Suprapubic skin (tissue), 3 donors: ENCODE measurements around the gene ASF1B.

Source experiments
- POLR2A ChIP-seq, 2 donors: fragments of 450-650 bp; IDR thresholded peaks; one replicate each; pipeline ENCODE4 v1.6.1; 2017; ENCODE audit warnings: antibody characterized with exemption in 2 of 2, mild to moderate bottlenecking in 2 of 2, moderate library complexity in 2 of 2
- TF ChIP-seq, protein P1 (sequence below), 2 donors: fragments of 200-600 bp in 1 of 2; fragments of 450-650 bp in 1 of 2; sonication (generic) in 1 of 2; IDR thresholded peaks; one replicate each; pipeline ENCODE4 v1.5.1; 2016 to 2019; ENCODE audit warnings: antibody characterized with exemption in 2 of 2, mild to moderate bottlenecking in 1 of 2, moderate library complexity in 1 of 2

DNA sequence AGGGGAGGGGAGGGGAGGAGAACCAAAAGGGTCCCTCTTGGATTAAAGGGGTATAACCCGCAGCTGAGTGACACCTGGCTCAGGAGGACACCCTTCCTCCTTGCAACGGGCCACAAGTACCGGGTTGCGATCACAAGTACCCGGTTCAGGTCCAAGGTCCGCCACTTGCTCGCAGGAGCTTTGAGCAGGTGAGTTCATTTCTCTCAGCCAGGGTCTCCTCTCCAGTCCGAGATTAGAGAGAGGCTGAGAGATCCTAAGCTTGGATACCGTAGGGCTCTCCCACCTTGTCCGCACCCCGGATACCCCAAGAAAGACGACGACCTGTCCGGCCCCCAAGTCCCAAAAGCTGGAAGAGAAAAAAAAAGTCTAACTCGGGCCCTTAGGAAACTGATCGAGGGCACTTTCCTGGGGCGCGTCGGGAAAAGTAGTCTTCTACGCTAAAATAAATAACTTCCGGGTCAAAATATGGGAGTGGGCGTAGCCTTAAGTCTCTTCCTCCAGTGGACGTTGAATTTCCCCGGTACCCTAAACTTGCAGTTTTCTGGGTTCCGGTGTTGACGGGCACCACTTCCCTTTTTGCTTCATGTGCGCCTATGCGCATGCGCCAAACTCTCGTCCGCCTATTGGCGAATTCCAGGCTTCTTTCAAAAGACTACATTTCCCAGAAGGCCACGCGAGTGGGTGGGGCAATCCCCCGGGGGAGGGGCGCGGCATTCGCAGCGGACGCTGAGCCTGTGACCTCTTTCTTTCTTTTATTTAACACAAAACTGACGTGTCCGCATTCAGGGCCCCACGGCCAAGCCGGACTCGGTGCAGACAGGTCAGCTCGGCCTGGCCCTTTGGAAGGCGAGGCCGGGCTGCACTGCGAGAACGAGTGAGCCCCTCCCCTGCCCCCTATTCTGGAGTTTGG is 55.2 kb downstream of the ASF1B start:
- TF ChIP-seq, protein P1, sequence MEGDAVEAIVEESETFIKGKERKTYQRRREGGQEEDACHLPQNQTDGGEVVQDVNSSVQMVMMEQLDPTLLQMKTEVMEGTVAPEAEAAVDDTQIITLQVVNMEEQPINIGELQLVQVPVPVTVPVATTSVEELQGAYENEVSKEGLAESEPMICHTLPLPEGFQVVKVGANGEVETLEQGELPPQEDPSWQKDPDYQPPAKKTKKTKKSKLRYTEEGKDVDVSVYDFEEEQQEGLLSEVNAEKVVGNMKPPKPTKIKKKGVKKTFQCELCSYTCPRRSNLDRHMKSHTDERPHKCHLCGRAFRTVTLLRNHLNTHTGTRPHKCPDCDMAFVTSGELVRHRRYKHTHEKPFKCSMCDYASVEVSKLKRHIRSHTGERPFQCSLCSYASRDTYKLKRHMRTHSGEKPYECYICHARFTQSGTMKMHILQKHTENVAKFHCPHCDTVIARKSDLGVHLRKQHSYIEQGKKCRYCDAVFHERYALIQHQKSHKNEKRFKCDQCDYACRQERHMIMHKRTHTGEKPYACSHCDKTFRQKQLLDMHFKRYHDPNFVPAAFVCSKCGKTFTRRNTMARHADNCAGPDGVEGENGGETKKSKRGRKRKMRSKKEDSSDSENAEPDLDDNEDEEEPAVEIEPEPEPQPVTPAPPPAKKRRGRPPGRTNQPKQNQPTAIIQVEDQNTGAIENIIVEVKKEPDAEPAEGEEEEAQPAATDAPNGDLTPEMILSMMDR (IDR thresholded peaks at IDR 0.05) = no peak
- peak in 1 of 2 donors; percentile 31 for TF ChIP-seq POLR2A (IDR thresholded peaks at IDR 0.05)
